ENCODE results near the gene CDKN2B. TPM values are rescaled to one million over a fixed set of nuclear protein-coding genes. Genes with fewer than 3 reads are reported as not detected.
A peak's percentile ranks its signal among the peaks of the same experiment; 100 is the strongest.

Gene CDKN2B
- total RNA-seq, 2 experiments from 2014 or later: 2.0 to 3.7 TPM

DNA sequence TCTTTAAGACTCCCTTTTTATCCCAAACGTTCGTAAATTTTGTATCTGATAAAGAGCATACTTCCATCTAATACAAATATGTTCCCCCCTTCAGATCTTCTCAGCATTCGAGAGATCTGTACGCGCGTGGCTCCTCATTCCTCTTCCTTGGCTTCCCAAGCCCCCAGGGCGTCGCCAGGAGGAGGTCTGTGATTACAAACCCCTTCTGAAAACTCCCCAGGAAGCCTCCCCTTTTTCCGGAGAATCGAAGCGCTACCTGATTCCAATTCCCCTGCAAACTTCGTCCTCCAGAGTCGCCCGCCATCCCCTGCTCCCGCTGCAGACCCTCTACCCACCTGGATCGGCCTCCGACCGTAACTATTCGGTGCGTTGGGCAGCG is 34.8 kb downstream of the CDKN2B start:
- Histone ChIP-seq H3K79me2 (ENCODE audit: insufficient read depth, low read depth, low read length) (peaks cover 65% of the 10 kb centered on the region), H3K4me3 (ENCODE audit: low read depth, low read length, poor library complexity, severe bottlenecking) (no peak overlapping the region), H3K9me3 (ENCODE audit: low read length) (no peaks in the 10 kb centered on the region; the same call in 1 of the 2 replicates), H3K4me1 (ENCODE audit: insufficient read depth, low read length, poor library complexity, severe bottlenecking) (peaks cover 13% of the 10 kb centered on the region), H3K36me3 (ENCODE audit: insufficient read depth, low read length) (peaks cover 79% of the 10 kb centered on the region), H2AFZ (ENCODE audit: low read length) (no peak overlapping the region), H3K9me2 (ENCODE audit: insufficient read depth, low read length) (no peaks in the 10 kb centered on the region), H3K4me2 (ENCODE audit: low read length) (peak overlapping the region; percentile 53; the same call in 1 of the 2 replicates), H4K20me1 (ENCODE audit: insufficient read depth, low read length) (no peaks in the 10 kb centered on the region; the same call in 1 of the 2 replicates), H3K27ac (ENCODE audit: low read depth, low read length, poor library complexity, severe bottlenecking) (no peak overlapping the region)
- DNase-seq (ENCODE audit: low spot score): no peak
- ChIA-PET POLR2A (interaction anchor here (1.1 to 3.0 kb wide), 2 partner anchors 8 to 19 kb away, joined by 3 to 12 read pairs; partner anchors contain the start of gene CDKN2A), CTCF (ENCODE audit: unreplicated experiment) (no interaction called here)
- BruUV-seq (replicated peaks): no TSS peak
- TF ChIP-seq EZH2phosphoT487 (IDR thresholded peaks at IDR 0.05; ENCODE audit: borderline replicate concordance, low read depth, low read length): no peak
- TF ChIP-seq, protein P1, sequence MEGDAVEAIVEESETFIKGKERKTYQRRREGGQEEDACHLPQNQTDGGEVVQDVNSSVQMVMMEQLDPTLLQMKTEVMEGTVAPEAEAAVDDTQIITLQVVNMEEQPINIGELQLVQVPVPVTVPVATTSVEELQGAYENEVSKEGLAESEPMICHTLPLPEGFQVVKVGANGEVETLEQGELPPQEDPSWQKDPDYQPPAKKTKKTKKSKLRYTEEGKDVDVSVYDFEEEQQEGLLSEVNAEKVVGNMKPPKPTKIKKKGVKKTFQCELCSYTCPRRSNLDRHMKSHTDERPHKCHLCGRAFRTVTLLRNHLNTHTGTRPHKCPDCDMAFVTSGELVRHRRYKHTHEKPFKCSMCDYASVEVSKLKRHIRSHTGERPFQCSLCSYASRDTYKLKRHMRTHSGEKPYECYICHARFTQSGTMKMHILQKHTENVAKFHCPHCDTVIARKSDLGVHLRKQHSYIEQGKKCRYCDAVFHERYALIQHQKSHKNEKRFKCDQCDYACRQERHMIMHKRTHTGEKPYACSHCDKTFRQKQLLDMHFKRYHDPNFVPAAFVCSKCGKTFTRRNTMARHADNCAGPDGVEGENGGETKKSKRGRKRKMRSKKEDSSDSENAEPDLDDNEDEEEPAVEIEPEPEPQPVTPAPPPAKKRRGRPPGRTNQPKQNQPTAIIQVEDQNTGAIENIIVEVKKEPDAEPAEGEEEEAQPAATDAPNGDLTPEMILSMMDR (conservative IDR thresholded peaks at IDR 0.05; ENCODE audit: low read length): no peak
- intact Hi-C loops (cut with micrococcal nuclease; ENCODE audit: unreplicated experiment): no loop called here

GRCh38 chr9:21972361-21972760 is 36.7 kb downstream of the CDKN2B start:
- intact Hi-C loops (cut with micrococcal nuclease; ENCODE audit: unreplicated experiment): no loop called here
- H3K79me2 ChIP-seq (ENCODE audit: insufficient read depth, low read depth, low read length): peaks cover 46% of the 10 kb centered on the region

More at GRCh38 chr9:21972361-21972760, 36.7 kb downstream of the CDKN2B start:
- Histone ChIP-seq H4K20me1 (ENCODE audit: insufficient read depth, low read length) (no peaks in the 10 kb centered on the region; the same call in 1 of the 2 replicates), H3K4me1 (ENCODE audit: insufficient read depth, low read length, poor library complexity, severe bottlenecking) (peaks cover 13% of the 10 kb centered on the region), H3K9me2 (ENCODE audit: insufficient read depth, low read length) (no peaks in the 10 kb centered on the region), H3K36me3 (ENCODE audit: insufficient read depth, low read length) (peaks cover 82% of the 10 kb centered on the region), H3K4me2 (ENCODE audit: low read length) (no peak overlapping the region), H2AFZ (ENCODE audit: low read length) (no peak overlapping the region), H3K4me3 (ENCODE audit: low read depth, low read length, poor library complexity, severe bottlenecking) (no peak overlapping the region), H3K27ac (ENCODE audit: low read depth, low read length, poor library complexity, severe bottlenecking) (no peak overlapping the region), H3K9me3 (ENCODE audit: low read length) (no peaks in the 10 kb centered on the region; the same call in 1 of the 2 replicates)
- CTCF ChIA-PET (ENCODE audit: unreplicated experiment): no interaction called here
- BruUV-seq (replicated peaks): no TSS peak
- DNase-seq (ENCODE audit: low spot score): no peak
- no peak for TF ChIP-seq EZH2phosphoT487 (IDR thresholded peaks at IDR 0.05; ENCODE audit: borderline replicate concordance, low read depth, low read length)
- TF ChIP-seq, protein P1 (conservative IDR thresholded peaks at IDR 0.05; ENCODE audit: low read length): no peak
- POLR2A ChIA-PET: interaction anchor here (0.9 to 3.0 kb wide), 4 partner anchors 10 to 21 kb away, joined by 3 to 12 read pairs (median 5); partner anchors contain the start of genes CDKN2A and CDKN2B-AS1
